ENCODE data around the gene PRKRIP1. TPM values are rescaled to one million over a fixed set of nuclear protein-coding genes. Genes with fewer than 3 reads are reported as not detected.

The PRKRIP1 gene
- total RNA-seq, 1 donor = 14.5 TPM

DNA sequence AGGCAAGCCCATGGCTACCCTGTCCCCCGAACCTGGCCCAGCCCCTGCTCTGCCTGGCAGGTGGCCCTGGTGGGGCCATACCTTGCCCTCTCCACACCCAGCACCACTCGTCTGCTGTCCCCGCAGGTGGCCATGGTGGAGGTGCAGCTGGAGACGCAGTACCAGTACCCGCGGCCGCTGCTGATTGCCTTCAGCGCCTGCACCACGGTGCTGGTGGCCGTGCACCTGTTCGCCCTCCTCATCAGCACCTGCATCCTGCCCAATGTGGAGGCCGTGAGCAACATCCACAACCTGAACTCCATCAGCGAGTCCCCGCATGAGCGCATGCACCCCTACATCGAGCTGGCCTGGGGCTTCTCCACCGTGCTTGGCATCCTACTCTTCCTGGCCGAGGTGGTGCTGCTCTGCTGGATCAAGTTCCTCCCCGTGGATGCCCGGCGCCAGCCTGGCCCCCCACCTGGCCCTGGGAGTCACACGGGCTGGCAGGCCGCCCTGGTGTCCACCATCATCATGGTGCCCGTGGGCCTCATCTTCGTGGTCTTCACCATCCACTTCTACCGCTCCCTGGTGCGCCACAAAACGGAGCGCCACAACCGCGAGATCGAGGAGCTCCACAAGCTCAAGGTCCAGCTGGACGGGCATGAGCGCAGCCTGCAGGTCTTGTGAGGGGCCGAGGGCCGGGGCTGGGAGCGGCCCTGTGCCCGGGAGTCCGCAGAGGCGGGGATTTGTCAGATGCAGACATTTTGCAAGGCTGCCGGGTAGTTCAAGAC lies 50.4 kb downstream of the PRKRIP1 start:
- peaks cover 5% of the 10 kb centered on the region for H4K20me1 ChIP-seq (ENCODE audit: insufficient read depth, low read length)
- peaks cover 5% of the 10 kb centered on the region for H3K4me1 ChIP-seq (ENCODE audit: insufficient read depth, low read length)
- DNase-seq (ENCODE audit: insufficient read length, low spot score, missing footprints) = peak; percentile 27
- H3K27me3 ChIP-seq (ENCODE audit: insufficient read depth, low read length) = no peaks in the 10 kb centered on the region
- H3K79me2 ChIP-seq (ENCODE audit: insufficient read depth, low read length) = no peaks in the 10 kb centered on the region
- no peak overlapping the region for H3K4me3 ChIP-seq (ENCODE audit: insufficient read depth, low read length)
- H3K4me2 ChIP-seq (ENCODE audit: insufficient read depth, low read length) = no peak overlapping the region
- peaks cover 19% of the 10 kb centered on the region for H3K36me3 ChIP-seq (ENCODE audit: insufficient read depth, low read length)
- no peaks in the 10 kb centered on the region for H3K9me3 ChIP-seq (ENCODE audit: low read depth, low read length)
- TF ChIP-seq, protein P1, sequence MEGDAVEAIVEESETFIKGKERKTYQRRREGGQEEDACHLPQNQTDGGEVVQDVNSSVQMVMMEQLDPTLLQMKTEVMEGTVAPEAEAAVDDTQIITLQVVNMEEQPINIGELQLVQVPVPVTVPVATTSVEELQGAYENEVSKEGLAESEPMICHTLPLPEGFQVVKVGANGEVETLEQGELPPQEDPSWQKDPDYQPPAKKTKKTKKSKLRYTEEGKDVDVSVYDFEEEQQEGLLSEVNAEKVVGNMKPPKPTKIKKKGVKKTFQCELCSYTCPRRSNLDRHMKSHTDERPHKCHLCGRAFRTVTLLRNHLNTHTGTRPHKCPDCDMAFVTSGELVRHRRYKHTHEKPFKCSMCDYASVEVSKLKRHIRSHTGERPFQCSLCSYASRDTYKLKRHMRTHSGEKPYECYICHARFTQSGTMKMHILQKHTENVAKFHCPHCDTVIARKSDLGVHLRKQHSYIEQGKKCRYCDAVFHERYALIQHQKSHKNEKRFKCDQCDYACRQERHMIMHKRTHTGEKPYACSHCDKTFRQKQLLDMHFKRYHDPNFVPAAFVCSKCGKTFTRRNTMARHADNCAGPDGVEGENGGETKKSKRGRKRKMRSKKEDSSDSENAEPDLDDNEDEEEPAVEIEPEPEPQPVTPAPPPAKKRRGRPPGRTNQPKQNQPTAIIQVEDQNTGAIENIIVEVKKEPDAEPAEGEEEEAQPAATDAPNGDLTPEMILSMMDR (IDR thresholded peaks at IDR 0.05; ENCODE audit: extremely low read depth, low read depth, low read length) = no peak
- H2AFZ ChIP-seq (ENCODE audit: low read length) = no peak overlapping the region
- H3K27ac ChIP-seq (ENCODE audit: low read depth, low read length) = no peak overlapping the region

DNA sequence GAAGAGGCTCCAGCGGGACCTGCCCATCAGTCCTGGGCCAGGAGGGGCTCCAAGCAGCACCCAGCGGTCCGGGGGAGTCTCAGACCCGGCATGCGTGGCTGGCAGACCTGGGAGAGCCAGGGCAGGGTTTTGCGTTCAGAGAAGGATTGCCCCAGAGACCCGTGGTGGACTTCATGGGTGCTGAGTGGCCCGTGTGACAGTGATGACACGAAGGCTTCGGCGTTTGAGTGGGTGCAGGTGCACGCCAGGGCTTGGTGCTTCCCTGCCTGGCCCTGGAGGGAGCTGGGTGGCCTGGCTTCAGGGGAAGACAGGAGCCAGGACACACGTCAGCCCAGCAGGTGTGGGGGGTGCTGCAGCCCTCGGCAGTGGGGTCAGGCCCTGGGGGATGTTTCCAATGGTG lies 51.1 kb downstream of the PRKRIP1 start:
- peaks cover 17% of the 10 kb centered on the region for H3K36me3 ChIP-seq (ENCODE audit: insufficient read depth, low read length)
- TF ChIP-seq, protein P1 (IDR thresholded peaks at IDR 0.05; ENCODE audit: extremely low read depth, low read depth, low read length) = no peak
- peaks cover 5% of the 10 kb centered on the region for H4K20me1 ChIP-seq (ENCODE audit: insufficient read depth, low read length)

DNA sequence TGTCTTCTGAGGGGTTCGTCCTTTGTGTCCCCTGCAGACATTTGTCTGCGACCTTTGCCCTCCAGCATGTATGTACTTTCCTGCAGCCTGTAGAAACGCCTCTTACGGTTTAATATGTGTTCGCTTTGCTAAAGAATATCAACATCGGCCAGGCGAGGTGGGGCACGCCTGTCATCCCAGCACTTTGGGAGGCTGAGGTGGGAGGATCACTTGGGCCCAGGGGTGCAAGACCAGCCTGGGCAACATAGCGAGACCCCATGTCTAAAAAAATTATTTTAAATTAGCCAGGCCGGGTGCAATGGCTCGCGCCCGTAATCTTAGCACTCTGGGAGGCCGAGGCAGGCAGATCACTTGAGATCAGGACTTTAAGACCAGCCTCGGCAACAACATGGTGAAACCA lies 53.0 kb downstream of the PRKRIP1 start:
- no peak for DNase-seq (ENCODE audit: insufficient read length, low spot score, missing footprints)
- Histone ChIP-seq H2AFZ (ENCODE audit: low read length) (no peak overlapping the region), H4K20me1 (ENCODE audit: insufficient read depth, low read length) (peaks cover 5% of the 10 kb centered on the region), H3K27ac (ENCODE audit: low read depth, low read length) (no peak overlapping the region), H3K36me3 (ENCODE audit: insufficient read depth, low read length) (peaks cover 17% of the 10 kb centered on the region), H3K4me1 (ENCODE audit: insufficient read depth, low read length) (peaks cover 8% of the 10 kb centered on the region), H3K4me2 (ENCODE audit: insufficient read depth, low read length) (no peak overlapping the region), H3K9me3 (ENCODE audit: low read depth, low read length) (no peaks in the 10 kb centered on the region), H3K4me3 (ENCODE audit: insufficient read depth, low read length) (no peak overlapping the region), H3K27me3 (ENCODE audit: insufficient read depth, low read length) (no peaks in the 10 kb centered on the region), H3K79me2 (ENCODE audit: insufficient read depth, low read length) (no peaks in the 10 kb centered on the region)
- TF ChIP-seq, protein P1 (IDR thresholded peaks at IDR 0.05; ENCODE audit: extremely low read depth, low read depth, low read length) = no peak

More for the DNA sequence above, 51.1 kb downstream of the PRKRIP1 start:
- no peaks in the 10 kb centered on the region for H3K9me3 ChIP-seq (ENCODE audit: low read depth, low read length)
- H3K4me1 ChIP-seq (ENCODE audit: insufficient read depth, low read length) = peaks cover 8% of the 10 kb centered on the region
- no peak overlapping the region for H3K4me2 ChIP-seq (ENCODE audit: insufficient read depth, low read length)
- H3K27ac ChIP-seq (ENCODE audit: low read depth, low read length) = no peak overlapping the region
- no peaks in the 10 kb centered on the region for H3K27me3 ChIP-seq (ENCODE audit: insufficient read depth, low read length)
- no peaks in the 10 kb centered on the region for H3K79me2 ChIP-seq (ENCODE audit: insufficient read depth, low read length)
- peak; percentile 75 for DNase-seq (ENCODE audit: insufficient read length, low spot score, missing footprints)
- no peak overlapping the region for H3K4me3 ChIP-seq (ENCODE audit: insufficient read depth, low read length)
- H2AFZ ChIP-seq (ENCODE audit: low read length) = no peak overlapping the region

DNA sequence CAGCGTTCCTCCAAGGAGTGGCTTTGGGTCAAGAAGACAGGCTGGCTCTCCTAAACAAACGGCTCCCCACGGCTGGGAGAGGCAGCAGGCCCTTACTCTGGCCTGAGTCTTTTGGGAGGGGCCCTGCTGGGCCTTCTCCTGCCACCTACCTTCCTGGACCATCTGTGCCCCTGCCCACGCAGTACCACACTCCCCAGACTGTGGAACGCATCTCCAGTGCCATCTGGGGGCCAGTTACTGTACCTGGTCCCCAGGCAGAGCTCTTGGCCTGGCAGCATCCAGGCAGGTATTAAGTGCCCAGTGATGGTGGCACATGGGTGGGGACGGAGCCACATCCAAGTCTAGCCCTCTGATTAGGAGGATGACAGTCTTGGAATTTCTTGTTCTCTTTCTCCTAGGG lies 54.1 kb downstream of the PRKRIP1 start:
- no peaks in the 10 kb centered on the region for H3K27me3 ChIP-seq (ENCODE audit: insufficient read depth, low read length)
- H3K36me3 ChIP-seq (ENCODE audit: insufficient read depth, low read length) = peaks cover 12% of the 10 kb centered on the region
- H3K4me3 ChIP-seq (ENCODE audit: insufficient read depth, low read length) = no peak overlapping the region
- H3K4me2 ChIP-seq (ENCODE audit: insufficient read depth, low read length) = no peak overlapping the region
- peaks cover 5% of the 10 kb centered on the region for H4K20me1 ChIP-seq (ENCODE audit: insufficient read depth, low read length)
- TF ChIP-seq, protein P1 (IDR thresholded peaks at IDR 0.05; ENCODE audit: extremely low read depth, low read depth, low read length) = no peak
- H3K27ac ChIP-seq (ENCODE audit: low read depth, low read length) = no peak overlapping the region
- H3K79me2 ChIP-seq (ENCODE audit: insufficient read depth, low read length) = no peaks in the 10 kb centered on the region
- H2AFZ ChIP-seq (ENCODE audit: low read length) = no peak overlapping the region
- peak; percentile 73 for DNase-seq (ENCODE audit: insufficient read length, low spot score, missing footprints)
- H3K9me3 ChIP-seq (ENCODE audit: low read depth, low read length) = no peaks in the 10 kb centered on the region
- H3K4me1 ChIP-seq (ENCODE audit: insufficient read depth, low read length) = peaks cover 8% of the 10 kb centered on the region

Measured in osteoblast (primary cell).